GM12874 (cell line): ENCODE measurements around the gene PPP1R8.

Source experiments
- CTCF ChIP-seq: IDR thresholded peaks from 2 replicates; pipeline ENCODE4 v1.5.1; 2011; ENCODE audit warnings: low read depth, mild to moderate bottlenecking, control low read depth, low read length, moderate library complexity; ENCODE audit not compliant: insufficient read depth

Gene PPP1R8

GRCh38 chr1:27830621-27831440 is at the start of gene PPP1R8:
Gene PPP1R8, plus strand, starts transcription at chr1:27830782. Its CDS starts 54 bp downstream, at chr1:27830836.
- no peak for TF ChIP-seq CTCF

- TF ChIP-seq CTCF, result no peak
These were observed 47.6 kb upstream of the PPP1R8 start for GRCh38 chr1:27782950-27783349.

- TF ChIP-seq CTCF, result no peak
These were observed 45.9 kb upstream of the PPP1R8 start for GRCh38 chr1:27784700-27785099.

GRCh38 chr1:27785781-27786455 is 44.7 kb upstream of the PPP1R8 start:
- no peak for TF ChIP-seq CTCF

GRCh38 chr1:27787895-27788294 is 42.7 kb upstream of the PPP1R8 start:
- TF ChIP-seq CTCF, result no peak

GRCh38 chr1:27789540-27790041 is 41.0 kb upstream of the PPP1R8 start:
- TF ChIP-seq CTCF, result no peak

GRCh38 chr1:27795601-27796000 is 35.0 kb upstream of the PPP1R8 start:
- no peak for TF ChIP-seq CTCF
